ENCODE data around the gene MARCHF3.
"Not testable (repeated sequence)": the region's sequence is repeated elsewhere in the genome, so short reads cannot be mapped to it uniquely, and the experiment has no call there.

Gene MARCHF3

GRCh38 chr5:127046343-127047072 lies 16.1 kb upstream of the MARCHF3 start:
- no peak for DNase-seq

- DNase-seq: no peak
Measured at GRCh38 chr5:127042593-127042992, 12.2 kb upstream of the MARCHF3 start.

- no peak for DNase-seq
Measured at GRCh38 chr5:127041571-127041970, 11.2 kb upstream of the MARCHF3 start.

DNA sequence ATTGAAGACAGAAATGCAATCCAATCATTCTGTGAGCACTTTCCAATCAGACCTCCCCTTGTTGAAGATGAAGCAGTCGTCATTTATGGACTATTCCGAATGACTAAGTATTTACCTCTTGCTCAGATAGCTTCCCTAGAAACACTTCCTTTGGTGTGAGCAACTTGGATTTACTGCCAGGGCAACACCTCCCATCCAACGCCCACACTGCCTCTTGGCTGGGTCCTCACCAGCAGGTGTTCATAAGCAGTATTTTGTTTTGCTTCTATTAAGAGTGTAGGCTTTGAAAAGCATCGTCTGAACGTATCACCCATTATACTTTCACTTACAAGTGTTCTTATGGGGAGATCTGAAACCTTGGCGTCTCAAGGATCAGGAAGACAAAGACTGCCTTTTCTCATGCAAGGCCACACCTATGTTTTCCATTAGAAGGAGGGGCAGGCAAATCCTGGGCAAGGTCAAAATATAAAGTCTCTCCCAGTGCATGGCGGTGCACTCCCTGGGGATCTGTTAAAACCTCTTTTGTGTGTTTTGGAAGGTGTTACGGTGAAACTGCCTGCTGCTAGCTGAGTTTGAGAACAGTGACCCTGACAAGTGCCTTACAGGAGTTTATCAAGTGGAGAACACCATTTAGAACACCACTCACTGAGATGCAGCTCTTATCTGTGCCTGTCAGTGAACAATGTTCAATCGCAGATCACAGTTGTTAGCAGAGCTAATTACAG lies 10.6 kb upstream of the MARCHF3 start:
- DNase-seq: peak; percentile 91

GRCh38 chr5:127038550-127038949 lies 8.2 kb upstream of the MARCHF3 start:
- no peak for DNase-seq

- no peak for DNase-seq
Measured at GRCh38 chr5:127031863-127032232, 1.5 kb upstream of the MARCHF3 start.

GRCh38 chr5:127031147-127031862 lies 947 bp upstream of the MARCHF3 start:
- no peak for DNase-seq

DNA sequence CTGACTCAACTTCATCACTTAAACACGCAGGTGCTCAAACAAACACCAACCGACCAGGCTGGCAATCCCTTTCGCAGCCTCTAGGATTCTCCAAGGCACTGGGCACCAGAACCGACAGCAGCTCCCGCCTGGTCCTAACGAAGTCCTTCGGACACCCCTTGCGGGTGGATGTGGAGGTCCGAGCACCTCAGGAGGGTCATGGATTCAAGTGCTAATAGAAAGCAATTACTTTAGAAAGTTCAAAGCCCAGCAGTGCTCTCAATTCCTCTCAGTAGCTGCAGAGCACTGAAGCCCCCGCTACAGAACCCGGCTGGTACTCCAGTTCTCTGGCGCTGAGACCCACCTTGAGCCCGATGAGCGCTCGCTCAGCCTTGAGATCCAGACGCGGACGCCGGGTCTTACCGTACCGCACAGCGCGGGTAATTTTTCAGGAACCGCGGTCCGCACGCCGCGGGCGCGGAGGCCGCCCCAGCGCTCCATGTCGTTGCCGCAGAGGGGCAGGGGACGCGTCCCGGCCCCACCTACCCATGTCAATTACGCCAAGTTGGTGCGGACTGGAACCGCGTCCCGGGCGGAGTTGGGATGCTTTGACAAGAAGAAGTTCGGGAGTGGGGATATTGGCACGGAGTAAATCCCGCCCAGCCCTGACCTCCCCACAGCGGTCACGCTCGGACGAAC lies 638 bp downstream of the MARCHF3 start:
- peak; percentile 81 for DNase-seq

GRCh38 chr5:127028822-127029457 lies 1.4 kb downstream of the MARCHF3 start:
- DNase-seq: peak; percentile 47

GRCh38 chr5:127027539-127027938 lies 2.8 kb downstream of the MARCHF3 start:
- no peak for DNase-seq

DNA sequence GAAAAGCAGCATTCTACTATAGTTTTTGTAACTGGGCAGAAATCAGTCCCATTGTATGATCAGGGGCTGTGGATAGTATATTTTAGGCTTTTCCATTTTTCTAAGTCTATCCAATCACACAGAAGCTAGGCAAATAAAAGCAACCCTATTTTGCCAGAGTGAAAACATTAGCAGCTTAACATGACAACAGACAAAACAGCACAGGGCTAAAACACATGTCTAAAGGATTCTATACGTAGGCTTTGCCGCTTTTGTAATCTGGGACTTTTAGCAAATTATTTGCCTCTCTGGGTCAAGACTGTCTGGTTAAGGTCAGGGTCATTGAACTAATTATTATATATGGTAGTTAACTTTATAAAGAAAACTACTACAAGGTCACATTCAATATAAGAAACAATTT lies 4.2 kb downstream of the MARCHF3 start:
- no peak for DNase-seq

DNA sequence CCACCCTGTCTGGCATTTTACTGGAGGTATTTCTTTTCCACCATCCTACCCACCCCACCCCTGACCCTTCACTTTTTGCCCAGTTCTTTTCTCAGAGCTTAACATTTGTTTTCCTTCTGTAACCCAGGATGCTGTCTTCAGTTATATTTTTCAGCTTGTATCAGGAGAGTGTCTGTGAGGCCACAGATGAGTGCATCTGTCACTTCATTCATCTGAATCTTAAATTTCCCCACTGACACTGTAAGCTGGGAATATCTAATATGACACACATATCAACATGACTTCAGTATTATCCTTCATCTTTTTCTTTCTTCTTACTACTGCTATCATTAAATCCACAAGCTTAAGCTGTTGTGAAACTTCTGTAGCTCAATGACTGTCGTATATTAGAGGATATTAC lies 4.9 kb downstream of the MARCHF3 start:
- no peak for DNase-seq

DNA sequence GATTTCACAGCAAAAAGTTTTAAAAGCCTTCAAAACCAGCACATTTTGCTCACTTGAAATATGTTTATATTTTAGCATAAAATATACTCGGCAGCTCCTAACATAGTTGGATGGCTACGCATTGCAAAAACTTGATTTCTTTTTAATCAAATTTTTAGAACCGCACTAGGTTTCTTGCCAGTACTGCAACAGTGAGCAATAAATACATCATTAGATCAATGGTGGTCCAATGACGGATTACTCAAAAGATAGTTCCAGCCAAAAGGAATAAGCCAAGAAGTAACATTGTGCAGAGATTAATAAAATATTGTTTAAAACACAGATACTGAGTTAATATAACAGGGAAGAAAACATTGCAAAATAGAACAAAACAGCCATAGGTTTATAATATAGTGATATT lies 5.5 kb downstream of the MARCHF3 start:
- DNase-seq: no peak

DNA sequence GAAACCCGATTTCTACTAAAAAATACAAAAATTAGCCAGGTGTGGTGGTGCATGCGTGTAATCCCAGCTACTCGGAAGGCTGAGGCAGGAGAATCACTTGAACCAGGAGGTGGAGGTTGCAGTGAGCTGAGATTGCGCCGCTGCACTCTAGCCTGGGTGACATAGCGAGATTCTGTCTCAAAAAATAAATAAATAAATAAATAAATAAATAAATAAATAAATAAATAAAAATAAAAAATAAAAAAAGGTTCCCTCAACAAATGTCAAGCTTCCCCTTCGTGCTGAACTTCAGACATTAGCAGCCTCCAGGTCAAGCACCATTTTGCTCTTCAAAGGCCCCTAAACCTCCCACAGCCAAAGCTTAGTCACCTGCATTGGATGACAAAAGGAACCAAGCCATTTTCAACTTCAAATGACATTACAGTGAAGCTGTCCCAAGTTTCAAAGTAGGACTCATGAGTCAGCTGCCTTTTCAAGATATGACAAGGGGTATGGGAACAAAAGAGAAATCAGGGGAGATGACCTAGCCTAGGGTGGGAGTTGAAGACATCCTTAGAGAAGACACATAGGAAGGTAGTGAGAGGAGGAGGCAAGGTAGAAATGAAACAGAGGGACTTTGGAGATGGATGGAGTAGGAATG lies 6.7 kb downstream of the MARCHF3 start:
- not testable (repeated sequence) for DNase-seq

GRCh38 chr5:127022846-127023245 lies 7.5 kb downstream of the MARCHF3 start:
- DNase-seq: no peak

DNA sequence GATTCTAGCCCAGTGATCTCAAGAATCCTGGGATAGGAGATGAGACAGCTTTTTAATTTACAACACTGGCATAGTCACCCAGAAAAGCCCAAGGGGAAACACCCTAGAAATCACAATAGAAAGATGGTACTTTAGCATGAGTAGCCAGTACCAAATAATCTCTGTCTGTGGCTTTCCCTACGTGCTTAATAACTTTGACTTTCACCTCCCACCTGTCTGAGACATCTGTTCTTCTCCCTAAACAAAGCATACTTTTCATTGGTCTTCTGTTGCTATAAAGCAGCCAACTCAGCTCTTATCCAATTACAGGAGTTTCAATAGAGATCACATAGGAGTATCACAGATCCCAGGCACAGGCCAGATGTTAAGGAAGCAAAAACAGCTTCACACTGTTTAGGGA lies 10.4 kb downstream of the MARCHF3 start:
- DNase-seq: no peak

- DNase-seq: not testable (repeated sequence)
Measured at GRCh38 chr5:127016722-127017121, 13.6 kb downstream of the MARCHF3 start.

DNA sequence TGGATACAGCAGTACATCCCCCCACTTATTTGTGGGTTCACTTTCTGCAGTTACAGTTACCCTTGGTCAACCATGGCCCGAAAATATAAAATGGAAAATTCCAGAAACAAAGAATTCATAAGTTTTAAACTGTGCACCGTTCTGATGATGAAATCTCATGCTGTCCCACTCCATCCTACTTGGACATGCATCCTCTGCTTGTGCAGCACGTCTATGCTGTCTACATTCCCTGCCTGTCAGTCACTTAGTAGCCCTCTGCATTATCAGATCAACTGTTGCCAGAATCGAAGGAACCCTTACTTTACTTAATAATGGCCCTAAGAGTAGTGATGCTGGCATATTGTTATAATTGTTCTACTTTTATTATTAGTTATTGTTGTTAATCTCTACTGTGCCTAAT lies 14.6 kb downstream of the MARCHF3 start:
- DNase-seq: no peak

GRCh38 chr5:127014573-127014972 lies 15.8 kb downstream of the MARCHF3 start:
- DNase-seq: no peak

- no peak for DNase-seq
Measured at GRCh38 chr5:127013407-127013806, 17.0 kb downstream of the MARCHF3 start.

GRCh38 chr5:127012916-127013315 lies 17.4 kb downstream of the MARCHF3 start:
- no peak for DNase-seq

DNA sequence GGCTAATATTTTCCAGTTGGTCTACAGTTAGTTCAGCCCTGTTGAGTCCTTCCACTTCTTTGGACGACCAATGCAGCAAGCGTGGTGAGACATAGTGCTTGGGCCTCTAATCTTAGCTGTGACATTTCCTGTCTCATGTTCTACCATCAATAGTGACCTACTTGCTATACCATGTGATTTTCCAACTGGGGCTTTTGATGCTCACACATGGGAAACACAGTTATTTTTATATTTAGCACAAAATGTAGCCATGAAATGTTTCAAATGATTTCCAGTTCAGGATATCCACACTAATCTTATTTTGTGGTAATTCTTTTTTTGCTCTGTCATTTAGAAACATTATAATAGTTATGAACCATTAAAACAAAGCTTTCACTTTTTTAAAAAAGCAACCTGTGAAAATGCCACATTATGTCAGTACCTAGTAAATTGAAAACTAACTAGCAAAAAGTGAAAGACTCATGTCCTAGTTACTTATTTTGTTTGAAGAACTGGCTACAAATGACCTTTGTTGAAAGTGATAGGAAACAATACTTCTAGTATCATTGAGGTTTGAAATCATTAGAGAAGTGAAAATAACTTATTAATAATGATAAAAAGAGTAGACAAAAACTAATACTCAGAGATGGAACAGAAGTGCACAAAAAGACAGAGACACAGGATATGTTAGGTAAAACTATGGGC lies 18.3 kb downstream of the MARCHF3 start:
- DNase-seq: no peak
